CD14-positive monocyte (primary cell): ENCODE measurements around the gene GAD2. TPM values are rescaled to one million over a fixed set of nuclear protein-coding genes. Genes with fewer than 3 reads are reported as not detected.

ENCODE experiments used
- DNase-seq, 3 donors: peaks; one replicate each; pipeline ENCODE4 v3.0.0-alpha.2; 2011 to 2022
- H2AFZ ChIP-seq: 2 replicates; pipeline ENCODE4 v1.6.0; 2012; ENCODE audit warnings: mild to moderate bottlenecking, low read depth, low read length, inconsistent platforms; ENCODE audit not compliant: insufficient read depth, poor library complexity, severe bottlenecking
- H3K27ac ChIP-seq, 2 donors: 1 replicate in 1 of 2; 2 replicates in 1 of 2; pipeline ENCODE4 v1.5.1; 2012 to 2013; ENCODE audit warnings: low read length in 2 of 2, control low read depth in 1 of 2, inconsistent platforms in 1 of 2, low read depth in 1 of 2, mild to moderate bottlenecking in 1 of 2
- H3K27me3 ChIP-seq, 2 donors: one replicate each; pipeline versions ENCODE4 v1.6.0 to v1.6.1; 2011 to 2013; ENCODE audit warnings: low read length in 2 of 2; ENCODE audit not compliant: control insufficient read depth in 2 of 2, insufficient read depth in 2 of 2
- H3K36me3 ChIP-seq, 2 donors: replicated peaks in 1 of 2; 1 replicate in 1 of 2; 2 replicates in 1 of 2; pipeline versions ENCODE4 v1.5.1 to v1.6.1; 2012 to 2013; ENCODE audit warnings: low read length in 2 of 2, control low read depth in 1 of 2, inconsistent platforms in 1 of 2, mild to moderate bottlenecking in 1 of 2; ENCODE audit not compliant: insufficient read depth in 2 of 2, control insufficient read depth in 1 of 2
- H3K4me1 ChIP-seq, 2 donors: 1 replicate in 1 of 2; 2 replicates in 1 of 2; pipeline versions ENCODE4 v1.5.1 to v1.6.1; 2012 to 2013; ENCODE audit warnings: low read length in 2 of 2, control low read depth in 1 of 2, inconsistent platforms in 1 of 2, mild to moderate bottlenecking in 1 of 2, moderate library complexity in 1 of 2; ENCODE audit not compliant: insufficient read depth in 2 of 2, control insufficient read depth in 1 of 2
- H3K4me2 ChIP-seq: replicated peaks from 2 replicates; pipeline ENCODE3; 2012; ENCODE audit warnings: low read length, moderate library complexity, mild to moderate bottlenecking; ENCODE audit not compliant: poor library complexity, severe bottlenecking; ENCODE audit errors: extremely low read depth
- H3K4me3 ChIP-seq, 3 experiments: fragments of 200-600 bp in 1 of 3; sonication (generic) in 1 of 3; replicated peaks in 1 of 3; 1 replicate in 2 of 3; 2 replicates in 1 of 3; pipeline ENCODE4 v1.5.1; 2011 to 2013; ENCODE audit warnings: low read length in 3 of 3, mild to moderate bottlenecking in 3 of 3, control low read depth in 2 of 3, low read depth in 2 of 3, inconsistent platforms in 1 of 3, moderate library complexity in 1 of 3
- H3K79me2 ChIP-seq: 2 replicates; pipeline ENCODE4 v1.6.0; 2012; ENCODE audit warnings: mild to moderate bottlenecking, control low read depth, inconsistent platforms, low read length, moderate library complexity; ENCODE audit not compliant: insufficient read depth
- H3K9ac ChIP-seq: 2 replicates; pipeline ENCODE4 v1.6.0; 2017; ENCODE audit warnings: low read length, mild to moderate bottlenecking; ENCODE audit not compliant: insufficient read depth, poor library complexity, severe bottlenecking
- H3K9me3 ChIP-seq, 2 donors: replicated peaks in 1 of 2; 1 replicate in 1 of 2; 2 replicates in 1 of 2; pipeline versions ENCODE4 v1.5.1 to v1.6.1; 2012 to 2013; ENCODE audit warnings: low read length in 2 of 2, control low read depth in 1 of 2; ENCODE audit not compliant: control insufficient read depth in 1 of 2, insufficient read depth in 1 of 2
- H4K20me1 ChIP-seq: 2 replicates; pipeline ENCODE4 v1.6.0; 2012; ENCODE audit warnings: mild to moderate bottlenecking, low read length, control low read depth, moderate library complexity; ENCODE audit not compliant: insufficient read depth
- H3K27ac Mint-ChIP-seq, 7 donors: one replicate each; pipeline ENCODE4 v1.8.0; 2020; ENCODE audit warnings: mild to moderate bottlenecking in 7 of 7, mixed read lengths in 7 of 7, moderate library complexity in 6 of 7, inconsistent platforms in 2 of 7
- H3K27me3 Mint-ChIP-seq, 3 donors: one replicate each; pipeline ENCODE4 v1.8.0; 2021 to 2022; ENCODE audit warnings: low read depth in 3 of 3, mild to moderate bottlenecking in 3 of 3, mixed read lengths in 3 of 3, moderate library complexity in 3 of 3, inconsistent platforms in 1 of 3
- H3K36me3 Mint-ChIP-seq, 2 donors: one replicate each; pipeline ENCODE4 v1.8.0; 2020; ENCODE audit warnings: mixed read lengths in 2 of 2, inconsistent platforms in 1 of 2, mild to moderate bottlenecking in 1 of 2
- H3K4me1 Mint-ChIP-seq: one replicate; pipeline ENCODE4 v1.8.0; 2020; ENCODE audit warnings: mild to moderate bottlenecking, mixed read lengths
- H3K4me3 Mint-ChIP-seq, 2 donors: one replicate each; pipeline ENCODE4 v1.8.0; 2020; ENCODE audit warnings: mild to moderate bottlenecking in 2 of 2, mixed read lengths in 2 of 2, moderate library complexity in 1 of 2
- H3K9me3 Mint-ChIP-seq, 7 donors: one replicate each; pipeline ENCODE4 v1.8.0; 2020 to 2022; ENCODE audit warnings: mixed read lengths in 7 of 7, mild to moderate bottlenecking in 6 of 7, moderate library complexity in 6 of 7, inconsistent platforms in 2 of 7
- WGBS: methylation state at CpG from one replicate; pipeline ENCODE4 v1.1.5; 2013; ENCODE audit warnings: missing lambda C conversion rate; ENCODE audit not compliant: insufficient coverage; 5-methylcytosine and 5-hydroxymethylcytosine counted together
- intact Hi-C, 2 donors: fragments of 100-400 bp; cut with micrococcal nuclease; formaldehyde crosslinking; loops; one replicate each; pipeline versions ENCODE4 v1.15.0 to v1.15.1; 2023
- polyA plus RNA-seq, 3 donors: library from polyadenylated mRNA; depleted of rRNA in 1 of 3; unstranded in 2 of 3; stranded (reverse) in 1 of 3; fragments of 300-500 nt in 2 of 3; fragments of >200 nt in 1 of 3; fragmentation: Illumina TruSeq in 2 of 3; gene quantifications; 1 replicate in 2 of 3; 2 replicates in 1 of 3; pipeline ENCODE4 v1.2.3, GENCODE V29; 2012 to 2021
- TF ChIP-seq, protein P1 (sequence below): fragments of 200-600 bp; IDR thresholded peaks from one replicate; pipeline ENCODE4 v1.8.0; 2022; ENCODE audit warnings: antibody characterized with exemption, mild to moderate bottlenecking

Gene GAD2
- polyA plus RNA-seq, 3 donors: not detected

DNA sequence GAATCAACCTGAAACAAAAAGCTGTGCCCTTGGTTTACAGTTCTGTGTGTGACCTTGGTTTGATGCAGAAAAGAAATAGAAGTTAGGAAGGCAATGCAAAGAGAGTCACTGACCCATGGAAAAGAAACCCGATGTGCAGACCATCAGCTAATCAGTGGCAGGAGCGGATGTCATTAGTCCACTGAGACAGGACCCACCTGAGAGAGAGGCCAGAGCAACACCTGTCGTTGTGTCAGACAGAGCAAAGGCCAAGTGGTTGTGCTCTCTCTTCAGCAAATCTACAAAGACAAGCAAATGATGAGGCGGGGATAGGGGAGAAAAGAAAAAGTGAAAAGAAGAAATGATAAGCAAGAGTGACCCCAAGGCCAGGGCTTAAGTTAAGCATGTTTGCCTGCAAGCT, 8.7 kb downstream of the GAD2 start:
- Mint-ChIP-seq H3K36me3 (no peaks in the 10 kb centered on the region), H3K4me1 (no peaks in the 10 kb centered on the region), H3K9me3 (peaks cover 0 to 5% (median 0%) of the 10 kb centered on the region in 7 donors), H3K4me3 (no peak overlapping the region), H3K27me3 (peaks cover 44 to 67% (median 57%) of the 10 kb centered on the region in 3 donors), H3K27ac (no peak overlapping the region)
- WGBS: 94% methylated on average over 4 of the region's 4 CpGs
- intact Hi-C loops: no loop called here
- DNase-seq: no peak
- no peak overlapping the region for H3K27ac ChIP-seq
- no peak overlapping the region for H3K9ac ChIP-seq
- H3K4me3 ChIP-seq: no peak overlapping the region
- H3K79me2 ChIP-seq: no peaks in the 10 kb centered on the region
- peaks cover 44 to 57% of the 10 kb centered on the region in 2 donors for H3K27me3 ChIP-seq
- H3K36me3 ChIP-seq: no peaks in the 10 kb centered on the region
- H3K4me2 ChIP-seq: no peak overlapping the region
- no peaks in the 10 kb centered on the region for H3K9me3 ChIP-seq
- H3K4me1 ChIP-seq: no peaks in the 10 kb centered on the region
- no peaks in the 10 kb centered on the region for H4K20me1 ChIP-seq
- no peak overlapping the region for H2AFZ ChIP-seq
- TF ChIP-seq, protein P1, sequence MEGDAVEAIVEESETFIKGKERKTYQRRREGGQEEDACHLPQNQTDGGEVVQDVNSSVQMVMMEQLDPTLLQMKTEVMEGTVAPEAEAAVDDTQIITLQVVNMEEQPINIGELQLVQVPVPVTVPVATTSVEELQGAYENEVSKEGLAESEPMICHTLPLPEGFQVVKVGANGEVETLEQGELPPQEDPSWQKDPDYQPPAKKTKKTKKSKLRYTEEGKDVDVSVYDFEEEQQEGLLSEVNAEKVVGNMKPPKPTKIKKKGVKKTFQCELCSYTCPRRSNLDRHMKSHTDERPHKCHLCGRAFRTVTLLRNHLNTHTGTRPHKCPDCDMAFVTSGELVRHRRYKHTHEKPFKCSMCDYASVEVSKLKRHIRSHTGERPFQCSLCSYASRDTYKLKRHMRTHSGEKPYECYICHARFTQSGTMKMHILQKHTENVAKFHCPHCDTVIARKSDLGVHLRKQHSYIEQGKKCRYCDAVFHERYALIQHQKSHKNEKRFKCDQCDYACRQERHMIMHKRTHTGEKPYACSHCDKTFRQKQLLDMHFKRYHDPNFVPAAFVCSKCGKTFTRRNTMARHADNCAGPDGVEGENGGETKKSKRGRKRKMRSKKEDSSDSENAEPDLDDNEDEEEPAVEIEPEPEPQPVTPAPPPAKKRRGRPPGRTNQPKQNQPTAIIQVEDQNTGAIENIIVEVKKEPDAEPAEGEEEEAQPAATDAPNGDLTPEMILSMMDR: no peak

DNA sequence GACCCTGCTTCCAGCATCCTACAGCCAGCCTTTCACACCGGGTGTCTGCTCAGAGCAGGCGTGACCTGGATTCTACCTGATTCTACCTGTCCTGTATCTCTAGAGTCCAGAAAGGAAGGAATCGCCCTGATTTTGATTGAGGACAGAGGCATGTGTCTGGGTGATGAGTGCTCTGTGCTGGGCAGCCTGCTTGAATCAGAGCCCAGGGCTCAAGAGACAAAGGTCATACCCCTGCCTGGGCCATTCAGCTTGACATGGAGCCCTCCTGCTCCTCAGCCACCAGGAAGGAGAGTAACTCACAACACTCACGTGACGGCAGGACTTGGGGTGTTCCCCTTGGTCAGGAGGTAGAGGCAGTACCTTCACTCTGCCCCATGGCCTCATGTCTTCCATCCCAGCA, 11.2 kb downstream of the GAD2 start:
- no peak overlapping the region for H3K27ac ChIP-seq
- H3K36me3 ChIP-seq: no peaks in the 10 kb centered on the region
- no peaks in the 10 kb centered on the region for H3K4me1 Mint-ChIP-seq
- H3K9ac ChIP-seq: no peak overlapping the region
- H3K36me3 Mint-ChIP-seq: no peaks in the 10 kb centered on the region
- peak overlapping the region in 1 of 2 donors; percentile 2 for H3K4me3 Mint-ChIP-seq
- no peak for DNase-seq
- H3K9me3 Mint-ChIP-seq: peaks cover 0 to 2% (median 0%) of the 10 kb centered on the region in 7 donors
- H3K4me1 ChIP-seq: no peaks in the 10 kb centered on the region
- H3K4me3 ChIP-seq: no peak overlapping the region
- peaks cover 21 to 32% of the 10 kb centered on the region in 2 donors for H3K27me3 ChIP-seq
- TF ChIP-seq, protein P1: no peak
- no peaks in the 10 kb centered on the region for H3K79me2 ChIP-seq
- no peak overlapping the region for H2AFZ ChIP-seq
- H3K27me3 Mint-ChIP-seq: peaks cover 25 to 53% (median 38%) of the 10 kb centered on the region in 3 donors
- no peaks in the 10 kb centered on the region for H3K9me3 ChIP-seq
- intact Hi-C loops: no loop called here
- 79% methylated on average over 5 of the region's 5 CpGs for WGBS
- H4K20me1 ChIP-seq: no peaks in the 10 kb centered on the region
- H3K27ac Mint-ChIP-seq: no peak overlapping the region
- H3K4me2 ChIP-seq: no peak overlapping the region
